GM12878 (cell line): Measurements from ENCODE around the gene TNFRSF8. TPM values are rescaled to one million over a fixed set of nuclear protein-coding genes. Genes with fewer than 3 reads are reported as not detected.

ENCODE experiments used
- ATAC-seq: fragments of 200-7000 bp; cut with Tn5 transposase; 3 replicates; pipeline ENCODE4 v1.9.1; 2020; ENCODE audit warnings: mild to moderate bottlenecking, moderate library complexity
- BruUV-seq: library from RNA; stranded (reverse); fragments of 400-500 nt; replicated peaks from 2 replicates; lab custom pipeline; 2021; lab: Mats Ljungman, UMichigan
- CTCF ChIA-PET: fragments of 300-600 bp; sonication (Branson Sonifier 250); formaldehyde crosslinking; extraction: SDS; loops from one replicate; lab custom pipeline; 2021; ENCODE audit warnings: inconsistent platforms; lab: Yijun Ruan, JAX
- POLR2A ChIA-PET: fragments of 350-600 bp; formaldehyde crosslinking; extraction: SDS; loops from one replicate; lab custom pipeline; 2021; ENCODE audit warnings: inconsistent platforms; lab: Charles Lee
- RAD21 ChIA-PET: fragments of 300-600 bp; sonication (Branson Sonifier 250); formaldehyde crosslinking; loops from one replicate; lab custom pipeline; 2023; ENCODE audit warnings: antibody characterized with exemption; ENCODE audit not compliant: unreplicated experiment; lab: Charles Lee
- SMC1A ChIA-PET: fragments of 300-600 bp; sonication (Branson Sonifier 250); formaldehyde crosslinking; loops from one replicate; lab custom pipeline; 2023; ENCODE audit not compliant: unreplicated experiment, uncharacterized antibody; lab: Charles Lee
- DNase-seq: peaks from one replicate; pipeline ENCODE4 v3.0.0-alpha.2; 2011; ENCODE audit warnings: low read depth, low spot score
- FAIRE-seq: peaks from 3 replicates; lab custom pipeline; 2011; peaks lifted over from hg19 to GRCh38; lab: Jason Lieb, UNC
- H2AFZ ChIP-seq: 2 replicates; pipeline ENCODE4 v1.6.0; 2011; ENCODE audit warnings: low read depth, low read length, control low read depth; ENCODE audit not compliant: control insufficient read depth
- H3K27ac ChIP-seq: 2 replicates; pipeline ENCODE4 v1.5.1; 2011; ENCODE audit warnings: control low read depth; ENCODE audit not compliant: control insufficient read depth, insufficient read depth
- H3K27me3 ChIP-seq, 2 experiments: replicated peaks in 1 of 2; 2 replicates each; pipeline versions ENCODE4 v1.6.0 to v1.6.1; 2011; ENCODE audit warnings: low read length in 1 of 2; ENCODE audit not compliant: control insufficient read depth in 2 of 2, insufficient read depth in 2 of 2
- H3K36me3 ChIP-seq, 2 experiments: 2 replicates each; pipeline ENCODE4 v1.5.1; 2011; ENCODE audit warnings: low read length in 1 of 2; ENCODE audit not compliant: control insufficient read depth in 2 of 2, insufficient read depth in 2 of 2
- H3K4me1 ChIP-seq: 2 replicates; pipeline ENCODE4 v1.6.1; 2011; ENCODE audit warnings: mild to moderate bottlenecking, low read length, moderate library complexity, mixed read lengths; ENCODE audit not compliant: control insufficient read depth, insufficient read depth
- H3K4me2 ChIP-seq: 2 replicates; pipeline ENCODE4 v1.6.0; 2011; ENCODE audit warnings: control low read depth; ENCODE audit not compliant: control insufficient read depth, insufficient read depth
- H3K4me3 ChIP-seq: fragments of 200-600 bp; sonication (generic); 2 replicates; pipeline ENCODE4 v1.5.1; 2016
- H3K79me2 ChIP-seq: 2 replicates; pipeline ENCODE4 v1.6.0; 2011; ENCODE audit warnings: low read length; ENCODE audit not compliant: control insufficient read depth, insufficient read depth
- H3K9ac ChIP-seq: 2 replicates; pipeline ENCODE4 v1.8.0; 2011; ENCODE audit warnings: low read length, control low read depth, mixed read lengths; ENCODE audit not compliant: control insufficient read depth, insufficient read depth
- H3K9me3 ChIP-seq: replicated peaks from 3 replicates; pipeline ENCODE4 v1.5.1; 2011; ENCODE audit warnings: mild to moderate bottlenecking, low read length; ENCODE audit not compliant: control insufficient read depth, insufficient read depth
- H4K20me1 ChIP-seq: 2 replicates; pipeline ENCODE4 v1.6.0; 2011; ENCODE audit not compliant: control insufficient read depth, insufficient read depth
- ATF7 ChIP-seq: fragments of 450-650 bp; IDR thresholded peaks from 2 replicates; pipeline ENCODE4 v1.6.1; 2016; ENCODE audit warnings: low read depth, mild to moderate bottlenecking
- CBX5 ChIP-seq: sonication (generic); IDR thresholded peaks from 2 replicates; pipeline ENCODE4 v1.6.1; 2016; ENCODE audit warnings: low read depth, moderate library complexity, mild to moderate bottlenecking, inconsistent platforms
- HCFC1 ChIP-seq: fragments of 150-350 bp; IDR thresholded peaks from 2 replicates; pipeline ENCODE4 v1.6.1; 2014; ENCODE audit warnings: low read length
- IKZF2 ChIP-seq, 2 experiments: fragments of 450-650 bp; IDR thresholded peaks; 2 replicates each; pipeline ENCODE4 v1.6.1; 2017; ENCODE audit warnings: mild to moderate bottlenecking in 2 of 2, moderate library complexity in 2 of 2
- MYB ChIP-seq: fragments of 150-350 bp; IDR thresholded peaks from 2 replicates; pipeline ENCODE4 v1.6.1; 2014; ENCODE audit warnings: mild to moderate bottlenecking, low read depth, low read length, borderline replicate concordance
- PML ChIP-seq: IDR thresholded peaks from 2 replicates; pipeline ENCODE4 v1.6.1; 2012; ENCODE audit warnings: low read length, inconsistent platforms
- RELA ChIP-seq: fragments of 450-650 bp; IDR thresholded peaks from 2 replicates; pipeline ENCODE4 v1.8.0; 2014; ENCODE audit warnings: borderline replicate concordance; ENCODE audit not compliant: partially characterized antibody
- SIN3A ChIP-seq: IDR thresholded peaks from 2 replicates; pipeline ENCODE4 v1.6.1; 2012; ENCODE audit warnings: low read depth, low read length, improper control_type of control experiment
- SREBF2 ChIP-seq: IDR thresholded peaks from 2 replicates; pipeline ENCODE4 v1.6.1; 2012; ENCODE audit warnings: mild to moderate bottlenecking, low read length
- STAT3 ChIP-seq: IDR thresholded peaks from 2 replicates; pipeline ENCODE4 v1.6.1; 2011; ENCODE audit warnings: low read depth, low read length, improper control_type of control experiment
- YY1 ChIP-seq: IDR thresholded peaks from 2 replicates; pipeline ENCODE4 v1.6.1; 2011; ENCODE audit warnings: low read depth, mild to moderate bottlenecking, low read length
- ZSCAN29 ChIP-seq: fragments of 450-650 bp; IDR thresholded peaks from 2 replicates; pipeline ENCODE4 v1.6.1; 2017; ENCODE audit warnings: mild to moderate bottlenecking, moderate library complexity
- WGBS: methylation state at CpG from one replicate; pipeline ENCODE4 v1.1.6; 2016; ENCODE audit warnings: low lambda C conversion rate; ENCODE audit not compliant: insufficient replicate concordance, insufficient coverage; ENCODE audit errors: missing lambda C conversion rate; 5-methylcytosine and 5-hydroxymethylcytosine counted together
- in situ Hi-C: fragments of 300-500 bp; cut with MboI; formaldehyde crosslinking; loops from 9 replicates; pipeline ENCODE4 v1.14.3; 2018; ENCODE audit warnings: mixed read lengths
- intact Hi-C: fragments of 100-400 bp; cut with micrococcal nuclease; formaldehyde crosslinking; loops from one replicate; pipeline ENCODE4 v1.14.2; 2022; ENCODE audit not compliant: unreplicated experiment
- polyA plus RNA-seq, 11 experiments: library from polyadenylated mRNA; depleted of rRNA in 4 of 11; unstranded in 6 of 11; stranded (reverse) in 5 of 11; fragments of >200 nt; fragmentation: Nextera tagmentation in 4 of 11; fragmentation: Illumina TruSeq in 1 of 11; extraction: Ambion mirVana in 4 of 11; extraction: Trizol in 1 of 11; gene quantifications; 1 replicate in 1 of 11; 2 replicates in 10 of 11; pipeline versions ENCODE4 v1.2.1 to v1.2.3, GENCODE V29; 2011 to 2016; ENCODE audit warnings: inconsistent platforms in 2 of 11, missing spikeins in 2 of 11, low read depth in 1 of 11
- total RNA-seq, 4 experiments: library from RNA; depleted of rRNA in 3 of 4; stranded (reverse); fragments of >200 nt in 3 of 4; fragmentation: Illumina TruSeq in 1 of 4; extraction: Trizol in 1 of 4; gene quantifications; 2 replicates each; pipeline versions ENCODE4 v1.2.1 to v1.2.3, GENCODE V29; 2013 to 2021
- TF ChIP-seq, protein P1 (sequence below): fragments of 450-650 bp; IDR thresholded peaks from 2 replicates; pipeline ENCODE4 v1.6.1; 2018; ENCODE audit warnings: borderline replicate concordance, mild to moderate bottlenecking; ENCODE audit not compliant: partially characterized antibody
- TF ChIP-seq, protein P2 (sequence below): fragments of 450-650 bp; formaldehyde crosslinking; IDR thresholded peaks from 2 replicates; pipeline ENCODE4 v1.4.0; 2022; ENCODE audit warnings: mild to moderate bottlenecking, moderate library complexity
- TF ChIP-seq, protein P3 (sequence below): fragments of 450-650 bp; IDR thresholded peaks from 2 replicates; pipeline ENCODE4 v1.6.1; 2017; ENCODE audit warnings: borderline replicate concordance
- TF ChIP-seq, protein P4 (sequence below): fragments of 450-650 bp; IDR thresholded peaks from 2 replicates; pipeline ENCODE4 v1.6.1; 2018; ENCODE audit warnings: mild to moderate bottlenecking, low read depth, moderate library complexity; ENCODE audit not compliant: partially characterized antibody

TNFRSF8 gene
- total and polyA plus RNA-seq, 10 of the 15 experiments (the other 5 are each of a cell fraction or from before 2014, with no cell fraction given) = 9.8 to 114 (median 58.8) TPM

DNA sequence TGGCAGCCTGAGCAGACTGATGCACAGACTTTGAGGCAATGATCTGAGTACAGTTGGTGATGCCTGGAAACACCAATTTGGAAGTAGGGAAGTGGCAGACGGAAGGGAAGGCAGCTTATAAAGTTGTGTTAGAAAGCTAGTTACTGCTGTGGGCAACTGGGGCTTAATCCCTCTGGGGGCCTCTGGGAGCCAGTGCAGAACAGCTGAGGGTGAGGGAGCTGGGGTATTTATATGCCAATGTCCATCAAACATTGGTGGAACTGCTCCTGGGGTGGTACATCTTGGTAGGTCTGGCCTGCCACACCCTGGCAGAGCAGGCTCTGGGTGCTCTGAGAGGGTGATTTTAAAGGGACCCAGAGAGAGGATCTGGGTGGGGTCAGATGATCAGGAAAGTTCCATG lies 28.1 kb downstream of the TNFRSF8 start:
- BruUV-seq = no TSS peak
- no peaks in the 10 kb centered on the region for H3K27me3 ChIP-seq
- FAIRE-seq = no peak

More for the DNA sequence above, 28.1 kb downstream of the TNFRSF8 start:
- ChIA-PET RAD21 (no interaction called here), CTCF (interaction anchor here (1.4 kb wide), 1 partner anchor 29 kb away, joined by 3 read pairs; no protein-coding TSS in a partner anchor), SMC1A (interaction anchor here (0.6 kb wide), 1 partner anchor 12 kb away, joined by 3 read pairs; no protein-coding TSS in a partner anchor), POLR2A (interaction anchor here (0.6 kb wide), 1 partner anchor 83 kb away, joined by 3 read pairs; no protein-coding TSS in a partner anchor)
- no peak overlapping the region for H3K27ac ChIP-seq
- ATAC-seq (no peak), DNase-seq (no peak)
- in situ Hi-C loops = no loop called here
- no peak overlapping the region for H3K4me2 ChIP-seq
- peaks cover 22% of the 10 kb centered on the region for H3K4me1 ChIP-seq
- no peak overlapping the region for H3K4me3 ChIP-seq
- H2AFZ ChIP-seq = no peak overlapping the region
- H4K20me1 ChIP-seq = no peaks in the 10 kb centered on the region
- TF ChIP-seq HCFC1 (no peak), PML (no peak), ZSCAN29 (no peak), MYB (no peak), CBX5 (no peak), YY1 (no peak), ATF7 (no peak), RELA (no peak), IKZF2 (IDR thresholded peaks at IDR 0.05) (no peak), SREBF2 (no peak), STAT3 (no peak), SIN3A (no peak)
- TF ChIP-seq, protein P1, sequence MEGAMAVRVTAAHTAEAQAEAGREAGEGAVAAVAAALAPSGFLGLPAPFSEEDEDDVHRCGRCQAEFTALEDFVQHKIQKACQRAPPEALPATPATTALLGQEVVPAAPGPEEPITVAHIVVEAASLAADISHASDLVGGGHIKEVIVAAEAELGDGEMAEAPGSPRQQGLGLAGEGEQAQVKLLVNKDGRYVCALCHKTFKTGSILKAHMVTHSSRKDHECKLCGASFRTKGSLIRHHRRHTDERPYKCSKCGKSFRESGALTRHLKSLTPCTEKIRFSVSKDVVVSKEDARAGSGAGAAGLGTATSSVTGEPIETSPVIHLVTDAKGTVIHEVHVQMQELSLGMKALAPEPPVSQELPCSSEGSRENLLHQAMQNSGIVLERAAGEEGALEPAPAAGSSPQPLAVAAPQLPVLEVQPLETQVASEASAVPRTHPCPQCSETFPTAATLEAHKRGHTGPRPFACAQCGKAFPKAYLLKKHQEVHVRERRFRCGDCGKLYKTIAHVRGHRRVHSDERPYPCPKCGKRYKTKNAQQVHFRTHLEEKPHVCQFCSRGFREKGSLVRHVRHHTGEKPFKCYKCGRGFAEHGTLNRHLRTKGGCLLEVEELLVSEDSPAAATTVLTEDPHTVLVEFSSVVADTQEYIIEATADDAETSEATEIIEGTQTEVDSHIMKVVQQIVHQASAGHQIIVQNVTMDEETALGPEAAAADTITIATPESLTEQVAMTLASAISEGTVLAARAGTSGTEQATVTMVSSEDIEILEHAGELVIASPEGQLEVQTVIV = no peak
- TF ChIP-seq, protein P2, sequence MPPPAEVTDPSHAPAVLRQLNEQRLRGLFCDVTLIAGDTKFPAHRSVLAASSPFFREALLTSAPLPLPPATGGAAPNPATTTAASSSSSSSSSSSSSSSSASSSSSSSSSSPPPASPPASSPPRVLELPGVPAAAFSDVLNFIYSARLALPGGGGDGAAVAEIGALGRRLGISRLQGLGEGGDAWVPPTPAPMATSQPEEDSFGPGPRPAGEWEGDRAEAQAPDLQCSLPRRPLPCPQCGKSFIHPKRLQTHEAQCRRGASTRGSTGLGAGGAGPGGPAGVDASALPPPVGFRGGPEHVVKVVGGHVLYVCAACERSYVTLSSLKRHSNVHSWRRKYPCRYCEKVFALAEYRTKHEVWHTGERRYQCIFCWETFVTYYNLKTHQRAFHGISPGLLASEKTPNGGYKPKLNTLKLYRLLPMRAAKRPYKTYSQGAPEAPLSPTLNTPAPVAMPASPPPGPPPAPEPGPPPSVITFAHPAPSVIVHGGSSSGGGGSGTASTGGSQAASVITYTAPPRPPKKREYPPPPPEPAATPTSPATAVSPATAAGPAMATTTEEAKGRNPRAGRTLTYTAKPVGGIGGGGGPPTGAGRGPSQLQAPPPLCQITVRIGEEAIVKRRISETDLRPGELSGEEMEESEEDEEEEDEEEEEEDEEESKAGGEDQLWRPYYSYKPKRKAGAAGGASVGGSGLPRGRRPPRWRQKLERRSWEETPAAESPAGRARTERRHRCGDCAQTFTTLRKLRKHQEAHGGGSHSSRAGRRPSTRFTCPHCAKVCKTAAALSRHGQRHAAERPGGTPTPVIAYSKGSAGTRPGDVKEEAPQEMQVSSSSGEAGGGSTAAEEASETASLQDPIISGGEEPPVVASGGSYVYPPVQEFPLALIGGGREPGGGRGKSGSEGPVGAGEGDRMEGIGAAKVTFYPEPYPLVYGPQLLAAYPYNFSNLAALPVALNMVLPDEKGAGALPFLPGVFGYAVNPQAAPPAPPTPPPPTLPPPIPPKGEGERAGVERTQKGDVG (CRISPR knock-in tag) = no peak
- TF ChIP-seq, protein P3, sequence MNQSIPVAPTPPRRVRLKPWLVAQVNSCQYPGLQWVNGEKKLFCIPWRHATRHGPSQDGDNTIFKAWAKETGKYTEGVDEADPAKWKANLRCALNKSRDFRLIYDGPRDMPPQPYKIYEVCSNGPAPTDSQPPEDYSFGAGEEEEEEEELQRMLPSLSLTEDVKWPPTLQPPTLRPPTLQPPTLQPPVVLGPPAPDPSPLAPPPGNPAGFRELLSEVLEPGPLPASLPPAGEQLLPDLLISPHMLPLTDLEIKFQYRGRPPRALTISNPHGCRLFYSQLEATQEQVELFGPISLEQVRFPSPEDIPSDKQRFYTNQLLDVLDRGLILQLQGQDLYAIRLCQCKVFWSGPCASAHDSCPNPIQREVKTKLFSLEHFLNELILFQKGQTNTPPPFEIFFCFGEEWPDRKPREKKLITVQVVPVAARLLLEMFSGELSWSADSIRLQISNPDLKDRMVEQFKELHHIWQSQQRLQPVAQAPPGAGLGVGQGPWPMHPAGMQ = no peak
- TF ChIP-seq, protein P4, sequence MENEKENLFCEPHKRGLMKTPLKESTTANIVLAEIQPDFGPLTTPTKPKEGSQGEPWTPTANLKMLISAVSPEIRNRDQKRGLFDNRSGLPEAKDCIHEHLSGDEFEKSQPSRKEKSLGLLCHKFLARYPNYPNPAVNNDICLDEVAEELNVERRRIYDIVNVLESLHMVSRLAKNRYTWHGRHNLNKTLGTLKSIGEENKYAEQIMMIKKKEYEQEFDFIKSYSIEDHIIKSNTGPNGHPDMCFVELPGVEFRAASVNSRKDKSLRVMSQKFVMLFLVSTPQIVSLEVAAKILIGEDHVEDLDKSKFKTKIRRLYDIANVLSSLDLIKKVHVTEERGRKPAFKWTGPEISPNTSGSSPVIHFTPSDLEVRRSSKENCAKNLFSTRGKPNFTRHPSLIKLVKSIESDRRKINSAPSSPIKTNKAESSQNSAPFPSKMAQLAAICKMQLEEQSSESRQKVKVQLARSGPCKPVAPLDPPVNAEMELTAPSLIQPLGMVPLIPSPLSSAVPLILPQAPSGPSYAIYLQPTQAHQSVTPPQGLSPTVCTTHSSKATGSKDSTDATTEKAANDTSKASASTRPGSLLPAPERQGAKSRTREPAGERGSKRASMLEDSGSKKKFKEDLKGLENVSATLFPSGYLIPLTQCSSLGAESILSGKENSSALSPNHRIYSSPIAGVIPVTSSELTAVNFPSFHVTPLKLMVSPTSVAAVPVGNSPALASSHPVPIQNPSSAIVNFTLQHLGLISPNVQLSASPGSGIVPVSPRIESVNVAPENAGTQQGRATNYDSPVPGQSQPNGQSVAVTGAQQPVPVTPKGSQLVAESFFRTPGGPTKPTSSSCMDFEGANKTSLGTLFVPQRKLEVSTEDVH = no peak
- TF ChIP-seq, all 136 proteins: peak for 0
- peaks cover 74% of the 10 kb centered on the region for H3K79me2 ChIP-seq
- 100% methylated on average over 1 of the region's 1 CpG for WGBS
- peaks cover 28 to 31% of the 10 kb centered on the region in 2 experiments for H3K36me3 ChIP-seq
- no peaks in the 10 kb centered on the region; the same call in 2 of the 3 replicates for H3K9me3 ChIP-seq
- intact Hi-C loops = no loop called here
- H3K9ac ChIP-seq = no peak overlapping the region
